Measurements from ENCODE around the gene NFS1. TPM values are rescaled to one million over a fixed set of nuclear protein-coding genes. Genes with fewer than 3 reads are reported as not detected.

NFS1 gene
- polyA plus RNA-seq, 1 of the 3 experiments (the other 2 are of a cell fraction) = 75.6 TPM

- Histone ChIP-seq H3F3A (replicated peaks; ENCODE audit: insufficient read depth) (peaks cover 58% of the 10 kb centered on the region), H3K79me2 (ENCODE audit: insufficient read depth) (peaks cover 99% of the 10 kb centered on the region), H4K20me1 (ENCODE audit: insufficient read depth) (peaks cover 95% of the 10 kb centered on the region), H2AFZ (ENCODE audit: low read depth) (no peak overlapping the region), H3K27ac (ENCODE audit: low read depth in 2 of 2, low read length in 1 of 2) (no peak overlapping the region), H3K36me3 (replicated peaks in 1 of 2; ENCODE audit: control insufficient read depth in 1 of 2, insufficient read depth in 2 of 2, low read length in 1 of 2) (peaks cover 83 to 92% of the 10 kb centered on the region in 2 experiments), H3K9me2 (no peaks in the 10 kb centered on the region), H3K4me2 (no peak overlapping the region), H3K4me3 (ENCODE audit: low read depth in 2 of 2, low read length in 1 of 2) (no peak overlapping the region), H3K9ac (no peak overlapping the region), H3K9me3 (no peaks in the 10 kb centered on the region), H3K4me1 (ENCODE audit: control insufficient read depth in 1 of 2, insufficient read depth in 2 of 2, low read depth in 1 of 2, low read length in 1 of 2) (no peaks in the 10 kb centered on the region), H3K27me3 (ENCODE audit: insufficient read depth) (no peaks in the 10 kb centered on the region)
- TF ChIP-seq FOXJ3 (CRISPR knock-in tag; IDR thresholded peaks at IDR 0.05) (no peak), POLR2AphosphoS5 (IDR thresholded peaks at IDR 0.05; ENCODE audit: low read depth, low read length) (0 out of 2 replicates have a peak, but pooled peaks have one; percentile 8)
- POLR2A ChIA-PET = interaction anchor here (0.6 to 1.8 kb wide), 2 partner anchors 9 to 22 kb away, joined by 3 to 9 read pairs; partner anchors contain the start of gene RBM39
- DNase-seq = no peak
- 98% methylated on average over 13 of the region's 13 CpGs for whole genome bisulfite sequencing (ENCODE audit: low lambda C conversion rate)
- CTCF ChIA-PET = interaction anchor here (1.2 to 3.3 kb wide), 2 partner anchors 14 to 227 kb away, joined by 4 to 12 read pairs; no protein-coding TSS in a partner anchor
These were observed 21.3 kb upstream of the NFS1 start for GRCh38 chr20:35720165-35721123.

- no peak overlapping the region for H2AFZ ChIP-seq (ENCODE audit: low read depth)
- 77% methylated on average over 8 of the region's 8 CpGs for WGBS (ENCODE audit: low lambda C conversion rate)
- no peaks in the 10 kb centered on the region for H3K27me3 ChIP-seq (ENCODE audit: insufficient read depth)
- H3K9ac ChIP-seq = no peak overlapping the region
- peaks cover 96% of the 10 kb centered on the region for H4K20me1 ChIP-seq (ENCODE audit: insufficient read depth)
- H3K9me2 ChIP-seq = no peaks in the 10 kb centered on the region
- ChIA-PET CTCF (interaction anchor here (1.2 to 3.3 kb wide), 2 partner anchors 13 to 227 kb away, joined by 4 to 12 read pairs; no protein-coding TSS in a partner anchor), POLR2A (interaction anchor here (0.6 to 1.8 kb wide), 2 partner anchors 8 to 23 kb away, joined by 3 to 9 read pairs; partner anchors contain the start of gene RBM39)
- no peak for DNase-seq
- H3K27ac ChIP-seq (ENCODE audit: low read depth in 2 of 2, low read length in 1 of 2) = no peak overlapping the region
- H3K9me3 ChIP-seq = no peaks in the 10 kb centered on the region
- H3F3A ChIP-seq (replicated peaks; ENCODE audit: insufficient read depth) = peaks cover 62% of the 10 kb centered on the region
- no peak overlapping the region for H3K4me2 ChIP-seq
- H3K4me1 ChIP-seq (ENCODE audit: control insufficient read depth in 1 of 2, insufficient read depth in 2 of 2, low read depth in 1 of 2, low read length in 1 of 2) = no peaks in the 10 kb centered on the region
- peaks cover 99% of the 10 kb centered on the region for H3K79me2 ChIP-seq (ENCODE audit: insufficient read depth)
- no peak overlapping the region for H3K4me3 ChIP-seq (ENCODE audit: low read depth in 2 of 2, low read length in 1 of 2)
- TF ChIP-seq MXI1 (IDR thresholded peaks at IDR 0.05; ENCODE audit: low read depth, low read length) (no peak), RCOR1 (IDR thresholded peaks at IDR 0.05; ENCODE audit: low read length) (no peak), RAD21 (IDR thresholded peaks at IDR 0.05; ENCODE audit: low read length) (no peak), GABPA (IDR thresholded peaks at IDR 0.05; ENCODE audit: low read depth) (no peak), USF1 (IDR thresholded peaks at IDR 0.05; ENCODE audit: borderline replicate concordance, low read depth) (no peak), FOXJ3 (CRISPR knock-in tag; IDR thresholded peaks at IDR 0.05) (no peak), ZBTB33 (IDR thresholded peaks at IDR 0.05; ENCODE audit: borderline replicate concordance, low read depth) (no peak), FOSL2 (IDR thresholded peaks at IDR 0.05; ENCODE audit: borderline replicate concordance, low read depth) (no peak), NFIC (IDR thresholded peaks at IDR 0.05; ENCODE audit: borderline replicate concordance) (no peak), SIN3A (IDR thresholded peaks at IDR 0.05; ENCODE audit: borderline replicate concordance, low read depth, low read length) (no peak), RFX5 (IDR thresholded peaks at IDR 0.05; ENCODE audit: low read length) (no peak), EP300 (IDR thresholded peaks at IDR 0.05; ENCODE audit: borderline replicate concordance in 1 of 2, low read depth in 1 of 2, low read length in 1 of 2) (no peak), TAF1 (IDR thresholded peaks at IDR 0.05; ENCODE audit: borderline replicate concordance, low read depth, low read length) (no peak), USF2 (IDR thresholded peaks at IDR 0.05; ENCODE audit: borderline replicate concordance, low read depth, low read length) (no peak), NRF1 (IDR thresholded peaks at IDR 0.05; ENCODE audit: low read depth, low read length) (no peak), POLR2AphosphoS5 (IDR thresholded peaks at IDR 0.05; ENCODE audit: low read depth, low read length) (no peak), CTCF (IDR thresholded peaks at IDR 0.05) (no peak), GATA2 (CRISPR knock-in tag; IDR thresholded peaks at IDR 0.05) (no peak), TEAD4 (IDR thresholded peaks at IDR 0.05; ENCODE audit: borderline replicate concordance, insufficient read depth) (no peak)
- H3K36me3 ChIP-seq (replicated peaks in 1 of 2; ENCODE audit: control insufficient read depth in 1 of 2, insufficient read depth in 2 of 2, low read length in 1 of 2) = peaks cover 83 to 92% of the 10 kb centered on the region in 2 experiments
These were observed 20.6 kb upstream of the NFS1 start for GRCh38 chr20:35719717-35720116.
